Activated CD4-positive, CD25-positive, alpha-beta regulatory T cell treated with anti-CD3 and anti-CD28 coated beads, Interleukin-2, amount 50 U/mL, for 72 hours (primary cell): Measurements from ENCODE around the gene DSCAM.

ENCODE experiments used
- DNase-seq: peaks from one replicate; pipeline ENCODE4 v3.0.0; 2021

Gene DSCAM

GRCh38 chr21:40016667-40017066, 830.3 kb downstream of the DSCAM start:
- DNase-seq = no peak

DNA sequence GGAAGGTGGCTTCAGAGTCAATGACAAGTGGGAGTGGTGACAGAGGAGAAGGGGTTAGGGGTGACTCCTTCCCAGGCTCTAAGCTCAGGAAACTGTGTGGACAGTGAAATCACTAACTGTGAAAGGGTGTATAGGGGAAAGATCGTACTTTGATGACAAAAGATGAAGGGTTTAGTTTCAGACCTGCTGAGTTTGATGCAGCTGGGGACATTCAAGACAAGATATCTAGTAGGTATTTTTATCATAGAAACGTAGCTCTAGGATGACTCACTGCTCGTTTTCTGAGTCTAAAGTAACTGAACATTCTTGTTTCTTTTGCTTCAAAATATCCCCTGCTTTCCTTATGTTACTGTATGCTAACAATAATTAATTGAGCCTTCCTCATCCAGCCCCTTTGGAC, 830.7 kb downstream of the DSCAM start:
- no peak for DNase-seq

DNA sequence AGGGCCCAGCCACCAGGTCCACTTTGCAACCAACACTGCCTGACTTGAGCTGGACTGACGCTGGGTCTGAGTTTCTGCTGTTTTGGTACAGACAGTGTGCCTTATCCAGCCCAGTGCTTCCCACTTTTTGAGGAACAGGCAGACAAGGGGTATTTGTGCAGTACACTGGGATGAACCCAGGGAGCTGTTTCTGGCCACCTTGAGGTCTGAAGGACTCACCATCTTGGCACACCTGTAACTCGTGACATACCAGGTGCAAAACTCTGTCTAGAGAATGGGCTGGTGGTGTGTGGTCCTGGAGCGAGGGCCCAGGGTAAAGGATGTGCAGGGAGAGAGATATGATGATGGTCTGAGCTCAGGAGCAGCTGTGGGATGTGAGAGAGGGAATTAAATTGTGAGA, 831.1 kb downstream of the DSCAM start:
- DNase-seq = no peak

DNA sequence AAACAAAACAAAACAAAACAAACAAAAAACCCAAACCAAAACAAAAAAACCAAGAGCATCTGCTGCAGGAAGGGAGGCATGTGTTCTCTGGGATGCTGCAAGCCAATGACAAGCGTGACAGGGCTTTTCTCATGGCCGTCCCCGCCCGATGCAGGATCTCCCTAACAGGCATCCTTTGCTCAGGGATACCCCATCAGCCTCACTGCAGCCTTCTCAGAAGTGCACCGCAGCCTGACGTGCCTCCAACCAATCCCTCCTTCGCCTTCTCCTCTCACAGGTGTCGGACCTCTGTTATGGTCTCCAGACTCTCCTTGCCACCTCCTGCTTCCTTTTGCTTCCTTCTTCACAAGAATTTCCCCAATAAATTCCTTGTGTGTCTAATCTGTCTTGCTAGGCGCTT, 832.6 kb downstream of the DSCAM start:
- no peak for DNase-seq

GRCh38 chr21:40013001-40013735, 833.8 kb downstream of the DSCAM start:
- DNase-seq = no peak

- no peak for DNase-seq
Observed at GRCh38 chr21:40011371-40011770, 835.6 kb downstream of the DSCAM start.

DNA sequence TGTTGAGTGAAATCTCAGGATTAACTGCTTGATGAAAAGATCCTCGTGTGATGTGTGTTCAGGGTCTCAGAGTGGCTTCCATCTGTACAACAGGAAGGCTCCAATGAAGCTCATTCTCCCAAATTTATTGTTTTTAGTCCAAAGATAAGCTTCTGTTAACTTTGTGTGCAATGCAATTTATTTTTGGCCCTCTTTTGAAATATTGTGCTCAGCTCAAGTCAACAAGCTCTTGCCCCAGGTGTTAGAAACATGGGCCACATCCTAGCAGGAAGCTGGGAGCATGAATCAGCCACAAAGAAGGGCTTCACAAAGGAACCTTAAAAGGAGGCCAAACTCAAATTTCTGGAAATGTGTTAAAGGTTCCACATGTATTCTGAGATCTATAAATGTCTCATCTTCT, 844.0 kb downstream of the DSCAM start:
- no peak for DNase-seq

GRCh38 chr21:39984286-39984991, 862.5 kb downstream of the DSCAM start:
- DNase-seq = no peak

GRCh38 chr21:39980241-39980820, 866.6 kb downstream of the DSCAM start:
- no peak for DNase-seq

- DNase-seq = no peak
Observed at GRCh38 chr21:39979321-39979720, 867.6 kb downstream of the DSCAM start.

GRCh38 chr21:39976800-39977199, 870.2 kb downstream of the DSCAM start:
- no peak for DNase-seq

- no peak for DNase-seq
Observed at GRCh38 chr21:39972976-39973770, 873.8 kb downstream of the DSCAM start.

DNA sequence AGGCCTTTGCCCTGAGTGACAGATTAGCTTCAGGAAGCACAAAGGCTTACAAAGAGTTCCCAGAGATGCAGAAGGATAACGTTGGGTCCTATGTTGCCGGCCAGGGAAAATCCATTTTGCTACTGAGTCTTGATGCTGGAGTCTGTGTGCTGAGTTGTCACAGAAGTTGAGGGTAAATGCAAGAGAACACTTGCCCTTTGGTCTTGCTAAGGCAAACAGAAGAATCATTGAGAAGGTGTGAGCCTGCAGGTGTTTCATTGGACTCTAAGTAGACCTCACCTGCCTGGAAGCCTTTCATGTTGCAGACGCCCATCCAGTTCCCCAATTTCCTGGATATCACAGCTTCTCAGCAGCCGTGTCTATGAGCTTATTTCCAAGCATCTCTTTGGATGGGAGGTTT, 874.5 kb downstream of the DSCAM start:
- DNase-seq = no peak

GRCh38 chr21:39971956-39972355, 875.0 kb downstream of the DSCAM start:
- DNase-seq = no peak

DNA sequence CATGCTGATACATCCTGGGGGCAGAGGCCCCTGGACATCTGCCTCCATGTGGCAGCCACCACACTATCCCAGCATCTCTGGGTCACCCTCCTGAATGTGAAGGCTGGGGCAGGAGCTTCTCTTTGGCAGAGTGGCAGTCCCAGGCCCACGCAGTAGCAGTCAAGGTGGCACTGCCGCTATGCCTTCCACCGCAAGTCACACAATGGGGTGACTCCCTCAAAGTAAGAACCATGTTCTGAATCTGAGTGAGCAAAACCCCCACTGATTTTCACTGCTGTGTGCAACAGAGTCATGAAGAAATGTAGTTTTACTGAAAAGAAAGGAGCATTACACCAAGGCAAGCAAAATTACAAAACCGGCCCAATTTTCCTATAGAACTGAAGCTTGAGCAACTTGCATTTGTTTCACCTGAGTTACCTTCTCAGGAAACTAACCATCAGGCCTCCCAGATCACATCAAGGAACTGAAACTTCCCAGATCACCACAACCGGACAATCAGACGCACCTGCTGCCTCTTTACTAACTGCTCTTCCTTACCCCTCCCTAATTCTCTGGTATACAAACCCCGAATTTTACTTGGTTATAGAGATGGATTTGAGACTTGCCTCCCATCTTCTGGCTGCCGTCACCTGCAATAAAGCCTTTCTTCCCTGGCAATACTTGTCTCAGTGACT, 877.1 kb downstream of the DSCAM start:
- no peak for DNase-seq

DNA sequence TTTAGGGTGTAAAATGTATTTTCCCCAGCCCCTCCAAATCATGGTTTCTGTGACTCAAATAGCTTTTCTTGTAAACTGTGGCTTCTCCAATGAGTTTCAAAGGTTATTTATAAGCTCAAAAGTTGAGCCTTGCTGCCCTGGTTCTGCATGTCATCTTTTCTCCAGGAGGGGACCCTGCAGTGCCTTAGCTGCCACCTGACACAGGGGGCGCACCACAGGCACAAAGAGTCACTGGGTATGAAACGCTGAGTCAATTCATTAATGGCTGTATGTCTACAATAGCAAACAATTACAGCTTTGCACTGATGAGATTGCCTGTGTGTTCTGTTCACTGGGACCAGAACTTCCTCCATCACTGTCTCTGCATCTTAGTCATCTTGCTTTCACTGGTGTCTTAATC, 878.9 kb downstream of the DSCAM start:
- no peak for DNase-seq

GRCh38 chr21:39966786-39967185, 880.2 kb downstream of the DSCAM start:
- no peak for DNase-seq

GRCh38 chr21:39965026-39965425, 881.9 kb downstream of the DSCAM start:
- DNase-seq = no peak

DNA sequence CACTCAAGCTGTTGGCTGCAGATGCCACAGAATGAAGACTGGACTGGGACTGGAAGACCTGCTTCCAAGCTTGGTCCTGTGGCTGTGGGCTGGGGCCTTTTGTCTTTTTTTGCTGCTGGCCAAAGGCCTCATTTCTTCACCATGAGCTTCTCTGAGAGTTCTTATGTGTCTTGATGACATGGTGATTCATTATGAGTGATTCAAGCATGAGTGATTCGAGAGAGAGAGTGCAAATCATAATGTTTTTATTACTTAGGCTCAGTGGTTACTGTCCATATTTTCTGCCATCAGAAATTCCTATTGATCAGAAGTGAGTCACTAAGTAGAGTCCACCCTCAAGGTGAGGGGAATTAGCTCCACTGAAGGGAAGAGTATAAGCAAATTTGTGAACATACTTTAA, 885.7 kb downstream of the DSCAM start:
- DNase-seq = no peak
